Esophagus muscularis mucosa (tissue), 4 donors: ENCODE measurements around the gene TNC.

Experiments
- EP300 ChIP-seq: sonication (generic); formaldehyde crosslinking; IDR thresholded peaks from one replicate; pipeline ENCODE4 v1.6.1; 2017; ENCODE audit warnings: antibody characterized with exemption
- POLR2A ChIP-seq: fragments of 450-650 bp; IDR thresholded peaks from one replicate; pipeline ENCODE4 v1.6.1; 2017; ENCODE audit warnings: antibody characterized with exemption, moderate library complexity, mild to moderate bottlenecking, low read depth
- TF ChIP-seq, protein P1 (sequence below), 3 experiments: fragments of 200-600 bp in 2 of 3; fragments of 450-650 bp in 1 of 3; sonication (generic) in 2 of 3; IDR thresholded peaks; one replicate each; pipeline ENCODE4 v1.5.1; 2017 to 2019; ENCODE audit warnings: antibody characterized with exemption in 3 of 3, mild to moderate bottlenecking in 2 of 3, moderate library complexity in 1 of 3

DNA sequence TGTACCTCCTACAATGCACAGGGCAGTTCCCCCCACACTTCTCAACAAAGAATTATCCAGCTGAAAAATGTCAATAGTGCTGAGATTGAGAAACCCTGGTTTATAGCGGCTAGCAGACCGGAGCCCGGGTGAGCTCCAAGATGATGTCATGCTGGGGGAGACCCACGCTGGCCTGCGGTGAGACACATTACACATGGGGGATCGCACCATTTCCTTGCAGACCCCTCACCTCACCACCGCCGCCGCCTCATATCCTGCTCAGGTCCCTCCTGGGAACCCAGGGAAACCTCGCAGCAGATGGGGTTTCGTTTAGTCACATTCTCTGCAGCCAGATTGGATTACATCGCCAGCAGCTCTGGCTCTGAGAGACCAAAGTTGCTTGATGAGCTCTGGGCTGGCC, 14.7 kb upstream of the TNC start:
- TF ChIP-seq EP300 (no peak), POLR2A (no peak)
- TF ChIP-seq, protein P1, sequence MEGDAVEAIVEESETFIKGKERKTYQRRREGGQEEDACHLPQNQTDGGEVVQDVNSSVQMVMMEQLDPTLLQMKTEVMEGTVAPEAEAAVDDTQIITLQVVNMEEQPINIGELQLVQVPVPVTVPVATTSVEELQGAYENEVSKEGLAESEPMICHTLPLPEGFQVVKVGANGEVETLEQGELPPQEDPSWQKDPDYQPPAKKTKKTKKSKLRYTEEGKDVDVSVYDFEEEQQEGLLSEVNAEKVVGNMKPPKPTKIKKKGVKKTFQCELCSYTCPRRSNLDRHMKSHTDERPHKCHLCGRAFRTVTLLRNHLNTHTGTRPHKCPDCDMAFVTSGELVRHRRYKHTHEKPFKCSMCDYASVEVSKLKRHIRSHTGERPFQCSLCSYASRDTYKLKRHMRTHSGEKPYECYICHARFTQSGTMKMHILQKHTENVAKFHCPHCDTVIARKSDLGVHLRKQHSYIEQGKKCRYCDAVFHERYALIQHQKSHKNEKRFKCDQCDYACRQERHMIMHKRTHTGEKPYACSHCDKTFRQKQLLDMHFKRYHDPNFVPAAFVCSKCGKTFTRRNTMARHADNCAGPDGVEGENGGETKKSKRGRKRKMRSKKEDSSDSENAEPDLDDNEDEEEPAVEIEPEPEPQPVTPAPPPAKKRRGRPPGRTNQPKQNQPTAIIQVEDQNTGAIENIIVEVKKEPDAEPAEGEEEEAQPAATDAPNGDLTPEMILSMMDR (IDR thresholded peaks at IDR 0.05), result no peak
